ENCODE measurements around the gene ATP8B1.
"Not testable (repeated sequence)": the region's sequence is repeated elsewhere in the genome, so short reads cannot be mapped to it uniquely, and the experiment has no call there.

Gene ATP8B1

DNA sequence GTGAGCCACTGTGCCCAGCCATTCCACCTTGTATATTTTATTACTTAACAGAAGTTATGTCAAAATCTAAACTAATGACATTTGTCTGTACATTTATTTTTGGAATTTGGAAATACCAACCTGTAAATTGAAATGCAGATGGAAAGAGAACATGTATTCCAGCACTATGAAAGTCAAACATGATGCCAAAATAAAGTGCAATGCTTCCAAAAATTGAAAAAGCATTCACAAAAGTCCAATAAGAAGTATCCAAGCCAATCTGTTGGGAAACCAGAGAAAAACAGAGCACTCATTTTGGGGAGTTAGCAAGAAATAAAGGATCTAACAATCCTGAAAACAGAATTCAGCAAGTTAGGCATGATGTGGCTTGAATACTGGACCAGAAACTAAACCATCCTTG, 151.2 kb downstream of the ATP8B1 start:
- no peak for DNase-seq

DNA sequence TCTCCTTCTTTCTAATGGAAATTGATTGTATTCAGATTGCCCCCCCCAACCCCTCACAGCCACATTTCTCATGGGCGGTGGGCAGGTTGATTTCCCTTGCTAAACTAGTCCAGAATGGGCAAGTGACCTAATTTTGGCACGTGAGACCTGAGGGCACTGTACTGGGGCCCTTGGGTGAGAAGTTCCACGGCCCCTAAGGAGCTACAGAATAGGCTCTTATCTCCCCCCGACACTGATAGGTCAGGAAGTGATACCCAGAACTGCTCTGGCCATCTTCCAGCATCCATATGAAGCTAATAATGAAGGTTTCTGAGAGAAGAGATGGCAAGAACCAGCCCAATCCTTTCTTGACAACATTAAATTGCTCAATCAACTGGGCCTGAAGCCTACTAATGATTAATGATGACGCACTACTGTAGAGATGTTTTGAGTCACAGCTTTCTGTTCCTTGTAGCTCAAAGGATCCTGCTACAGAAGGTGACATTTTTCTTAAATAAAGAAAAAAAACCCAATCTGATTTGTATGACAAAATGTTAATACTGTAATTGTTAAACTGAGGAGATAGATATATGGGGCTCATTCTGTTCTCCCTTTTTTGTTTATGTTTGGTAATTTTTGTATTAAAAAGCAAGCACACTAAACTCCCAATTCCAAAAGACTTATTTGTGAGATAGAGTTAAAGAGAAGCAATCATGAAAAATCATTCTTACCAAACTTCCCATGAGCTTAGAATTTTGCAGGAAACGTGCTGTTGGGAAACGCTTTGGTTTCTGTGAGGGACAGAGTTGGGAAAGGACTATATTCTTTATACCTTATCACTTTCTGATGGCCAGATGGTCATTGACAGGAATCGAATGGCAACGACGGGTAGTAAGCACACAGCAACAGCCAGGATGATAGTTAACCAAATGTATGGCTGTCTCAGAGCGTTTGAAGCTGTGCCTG, 153.3 kb downstream of the ATP8B1 start:
- no peak for DNase-seq

DNA sequence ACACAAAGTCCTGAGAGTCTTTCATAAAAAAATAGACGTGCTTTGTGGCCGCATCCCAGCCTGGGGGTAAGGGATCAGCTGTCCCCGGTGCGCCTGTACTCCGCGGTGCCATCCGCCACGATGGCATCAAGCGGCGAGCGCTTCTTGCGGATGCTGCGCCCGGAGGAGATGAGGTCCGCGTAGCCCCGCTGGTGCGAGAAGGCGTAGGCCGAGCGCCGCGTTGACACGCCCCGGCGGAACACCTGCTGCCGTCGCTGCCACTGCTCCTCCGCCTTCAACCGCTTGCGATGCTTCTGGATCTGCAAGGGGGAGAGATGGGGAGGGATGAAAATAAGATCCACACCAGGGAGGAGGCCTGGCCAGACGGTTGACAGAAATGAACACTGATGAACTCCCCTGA, 154.7 kb downstream of the ATP8B1 start:
- peak; percentile 43 for DNase-seq

DNA sequence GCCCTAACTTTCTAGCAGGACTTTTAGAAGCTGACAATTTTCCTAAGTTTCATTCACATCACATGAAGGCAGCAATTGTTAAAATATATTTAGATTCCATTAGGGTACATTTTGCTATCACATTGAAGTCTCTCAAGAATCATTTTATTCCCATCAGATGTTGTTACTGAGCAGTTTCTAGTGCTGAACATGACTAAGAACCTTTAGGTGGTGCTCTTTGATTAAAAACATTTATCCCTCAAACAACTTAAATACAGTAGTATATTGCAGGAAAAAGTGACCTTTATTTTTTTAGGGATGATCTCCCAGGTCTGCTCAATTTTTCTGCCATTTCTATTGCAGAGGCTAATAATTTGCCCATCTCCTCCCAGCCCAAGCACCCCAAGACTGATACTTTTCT, 158.6 kb downstream of the ATP8B1 start:
- DNase-seq: no peak

DNA sequence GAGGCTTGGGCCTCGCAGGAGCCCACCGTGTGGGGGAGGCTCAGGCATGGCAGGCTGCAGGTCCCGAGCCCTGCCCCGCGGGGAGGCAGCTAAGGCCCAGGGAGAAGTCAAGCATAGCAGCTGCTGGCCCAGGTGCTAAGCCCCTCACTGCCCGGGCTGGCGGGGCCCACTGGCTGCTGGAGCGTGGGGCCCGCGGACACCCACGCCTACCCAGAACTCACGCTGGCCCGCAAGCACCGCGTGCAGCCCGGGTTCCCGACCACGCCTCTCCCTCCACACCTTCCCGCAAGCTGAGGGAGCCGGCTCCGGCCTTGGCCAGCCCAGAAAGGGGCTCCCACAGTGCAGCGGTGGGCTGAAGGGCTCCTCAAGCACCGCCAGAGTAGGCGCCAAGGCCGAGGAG, 159.4 kb downstream of the ATP8B1 start:
- not testable (repeated sequence) for DNase-seq

DNA sequence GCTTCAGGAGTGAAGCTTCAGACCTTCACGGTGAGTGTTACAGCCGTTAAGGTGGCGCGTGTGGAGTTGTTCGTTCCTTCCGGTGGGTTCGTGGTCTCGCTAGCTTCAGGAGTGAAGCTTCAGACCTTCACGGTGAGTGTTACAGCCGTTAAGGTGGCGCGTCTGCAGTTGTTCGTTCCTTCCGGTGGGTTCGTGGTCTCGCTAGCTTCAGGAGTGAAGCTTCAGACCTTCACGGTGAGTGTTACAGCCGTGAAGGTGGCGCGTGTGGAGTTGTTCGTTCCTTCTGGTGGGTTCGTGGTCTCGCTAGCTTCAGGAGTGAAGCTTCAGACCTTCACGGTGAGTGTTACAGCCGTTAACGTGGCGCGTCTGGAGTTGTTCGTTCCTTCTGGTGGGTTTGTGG, 160.7 kb downstream of the ATP8B1 start:
- not testable (repeated sequence) for DNase-seq

DNA sequence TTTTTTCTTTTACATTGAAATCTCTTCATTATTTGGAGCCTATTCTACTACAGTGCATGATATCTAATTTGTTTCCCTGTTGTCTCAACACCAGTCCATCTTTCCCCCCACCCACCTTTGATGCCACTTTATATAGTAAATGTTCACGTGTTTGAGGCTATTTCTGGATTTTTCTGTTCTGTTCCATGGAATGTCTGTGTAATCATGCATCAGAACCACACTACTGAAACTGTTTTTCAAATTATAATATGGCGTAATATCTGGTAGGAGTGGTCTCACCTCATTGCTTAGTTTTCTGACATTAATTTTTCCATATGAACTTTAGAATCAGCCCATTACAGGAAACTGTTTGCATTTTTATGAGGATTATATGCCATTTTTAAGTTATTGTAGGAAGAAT, 162.4 kb downstream of the ATP8B1 start:
- DNase-seq: no peak

DNA sequence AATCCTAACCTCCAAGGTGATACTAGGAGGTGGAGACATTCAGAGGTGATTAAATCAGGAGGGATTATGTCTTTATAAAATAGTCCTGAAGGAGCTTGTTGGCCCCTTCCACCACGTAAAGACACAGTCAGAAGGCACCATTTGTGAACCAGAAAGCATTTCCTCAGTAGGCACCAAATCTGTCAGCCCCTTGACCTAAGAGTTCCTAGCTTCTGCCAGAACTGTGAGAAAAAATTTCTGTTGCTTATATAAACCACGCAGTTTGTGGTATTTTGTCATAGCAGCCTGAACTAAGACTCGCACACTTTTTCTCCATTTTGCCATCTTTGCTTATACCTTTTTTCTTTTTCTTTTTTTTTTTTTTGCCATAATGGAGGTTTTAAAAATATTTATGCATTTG, 162.9 kb downstream of the ATP8B1 start:
- DNase-seq: no peak

DNA sequence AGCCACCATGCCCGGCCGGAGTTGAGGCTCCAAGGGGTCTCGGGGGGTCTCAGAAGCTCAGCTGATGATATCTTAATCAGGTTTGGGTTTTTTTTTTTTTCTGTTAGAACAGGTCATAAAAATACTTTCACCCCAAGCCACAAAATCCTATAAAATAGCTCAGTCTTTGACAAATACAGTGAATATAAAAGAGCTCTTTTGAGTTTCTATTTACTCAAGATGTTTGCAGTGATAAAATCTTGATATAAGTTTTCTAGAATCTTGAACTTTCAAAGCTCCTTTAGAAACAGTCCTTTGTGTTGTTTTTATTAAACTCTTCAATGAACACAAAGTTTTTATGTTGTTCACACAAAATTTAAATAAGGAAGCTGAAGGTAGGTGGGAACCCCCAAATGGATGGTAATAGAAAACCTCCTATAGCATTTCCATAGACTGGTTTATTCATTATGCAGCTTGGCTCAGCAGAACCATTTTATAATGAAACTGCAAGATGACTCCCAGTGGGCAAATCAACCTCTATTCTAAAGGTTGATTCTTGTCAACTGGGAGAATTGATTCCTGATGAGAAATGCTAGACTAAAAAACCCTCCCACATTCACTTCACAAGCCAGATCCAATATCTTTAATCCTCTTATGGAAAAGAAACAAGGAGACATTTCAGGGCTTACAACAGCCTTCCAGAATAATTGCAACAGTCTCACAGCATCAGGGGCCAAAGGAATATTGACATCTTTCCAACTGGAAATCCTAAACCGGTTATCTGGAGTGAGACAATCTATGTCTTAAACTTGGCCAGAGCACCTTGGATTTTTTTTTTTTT, 167.9 kb downstream of the ATP8B1 start:
- DNase-seq: no peak

DNA sequence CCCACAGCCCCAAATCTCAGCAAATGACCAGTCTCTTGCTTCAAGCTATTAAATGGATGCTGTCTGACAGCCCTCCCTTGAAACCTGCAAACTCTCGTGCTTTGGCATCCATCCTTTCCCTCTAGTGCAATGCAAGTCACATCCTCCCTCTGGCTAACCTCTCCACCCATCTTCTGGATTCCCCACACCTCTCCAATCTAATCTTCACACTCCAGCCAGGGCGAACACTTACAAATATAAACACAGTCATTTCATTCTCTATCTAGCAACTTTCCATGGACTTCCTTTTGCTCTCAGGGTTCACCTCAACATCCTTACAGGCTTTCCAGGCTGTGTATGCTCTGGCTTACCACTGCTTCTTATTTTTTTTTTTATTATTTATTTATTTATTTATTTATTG, 171.4 kb downstream of the ATP8B1 start:
- DNase-seq: no peak

DNA sequence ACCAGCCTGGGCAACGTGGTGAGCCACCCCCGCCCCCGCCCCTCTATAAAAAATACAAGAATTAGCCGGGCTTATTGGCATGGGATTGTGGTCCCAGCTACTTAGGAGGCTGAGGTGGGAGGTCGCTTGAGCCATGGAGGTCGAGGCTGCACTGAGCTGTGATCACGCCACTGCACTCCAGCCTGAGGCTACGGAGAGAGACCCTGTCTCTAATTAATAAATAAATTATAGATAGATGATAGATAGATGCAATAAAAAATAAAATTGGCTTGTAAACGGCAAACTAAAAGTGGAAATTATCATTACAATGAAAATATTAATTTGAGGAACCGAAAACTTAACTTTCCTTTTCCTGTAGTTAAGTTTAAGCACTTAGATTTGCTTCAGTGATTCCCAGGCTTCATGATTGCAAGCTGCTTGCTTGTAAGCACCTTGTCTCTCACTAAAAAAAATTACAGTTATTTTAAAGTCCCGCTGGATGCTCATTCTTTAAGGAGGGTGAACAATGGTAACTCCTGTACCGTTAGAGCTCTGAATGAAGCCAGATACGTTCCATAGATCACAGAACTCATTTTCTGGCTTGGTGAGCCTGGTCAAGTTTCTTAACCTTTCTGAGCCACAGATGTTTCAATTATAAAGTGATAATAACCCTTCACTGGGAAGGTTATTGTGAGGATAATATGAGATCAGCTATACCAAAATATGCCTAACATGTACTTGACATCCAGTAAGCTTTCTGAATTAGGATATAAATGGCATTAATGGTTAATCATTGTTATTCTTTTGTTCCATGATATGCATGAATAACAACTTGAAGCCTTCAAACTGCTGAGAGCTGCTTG, 172.1 kb downstream of the ATP8B1 start:
- no peak for DNase-seq

DNA sequence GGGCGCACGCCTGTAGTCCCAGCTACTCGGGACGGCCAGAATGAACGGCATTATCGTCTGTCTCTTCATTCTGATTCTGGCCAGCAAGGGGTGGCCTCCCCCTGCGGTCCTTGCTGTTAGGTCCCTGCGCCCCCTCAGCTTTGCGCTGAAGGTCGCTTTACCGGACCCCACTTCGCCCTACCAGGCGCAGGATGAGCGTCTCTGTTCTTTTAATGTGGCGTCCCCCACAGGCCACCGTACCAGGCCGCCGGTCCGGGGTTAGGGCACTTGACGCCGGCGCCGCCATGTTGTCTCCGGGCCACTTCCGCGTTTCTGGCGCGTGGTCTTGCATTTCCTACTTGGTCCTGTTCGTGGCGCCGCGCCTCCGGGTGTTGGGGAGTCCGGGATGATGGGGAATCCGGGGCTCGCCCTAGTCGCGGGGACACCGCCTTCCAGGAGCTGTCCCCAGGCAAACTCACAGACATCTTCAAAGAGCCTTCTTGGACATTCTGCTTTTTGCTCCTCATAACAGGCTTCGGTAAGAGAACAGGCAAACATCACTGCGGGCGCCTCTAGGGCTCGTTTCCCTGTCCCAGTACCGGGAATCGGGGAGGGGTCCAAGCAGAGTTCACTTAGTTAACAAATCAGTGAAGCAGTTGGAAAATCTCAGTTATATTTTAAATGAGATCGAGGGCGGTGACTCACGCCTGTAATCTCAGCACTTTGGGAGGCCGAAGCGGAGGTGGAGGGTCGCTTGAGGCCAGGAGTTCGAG, 172.9 kb downstream of the ATP8B1 start:
- peak; percentile 98 for DNase-seq

DNA sequence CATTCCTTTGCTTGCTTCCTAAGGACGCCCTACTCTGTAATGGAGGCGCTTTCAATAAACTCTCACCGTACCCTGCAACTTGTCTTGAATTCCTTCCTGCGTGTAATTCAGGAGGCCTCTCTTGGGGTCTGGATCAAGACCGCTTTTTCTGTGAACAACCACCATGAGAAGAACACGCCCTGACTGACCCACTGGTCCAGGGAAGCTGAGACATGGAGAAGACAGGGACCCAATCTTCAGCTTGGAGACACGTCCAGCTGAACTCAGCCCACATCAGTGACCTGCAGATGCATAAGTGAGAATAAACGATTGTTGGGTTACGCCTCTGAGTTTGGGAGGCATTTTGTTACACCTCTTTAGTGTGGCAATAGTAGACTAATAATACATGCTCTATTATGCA, 173.7 kb downstream of the ATP8B1 start:
- no peak for DNase-seq

DNA sequence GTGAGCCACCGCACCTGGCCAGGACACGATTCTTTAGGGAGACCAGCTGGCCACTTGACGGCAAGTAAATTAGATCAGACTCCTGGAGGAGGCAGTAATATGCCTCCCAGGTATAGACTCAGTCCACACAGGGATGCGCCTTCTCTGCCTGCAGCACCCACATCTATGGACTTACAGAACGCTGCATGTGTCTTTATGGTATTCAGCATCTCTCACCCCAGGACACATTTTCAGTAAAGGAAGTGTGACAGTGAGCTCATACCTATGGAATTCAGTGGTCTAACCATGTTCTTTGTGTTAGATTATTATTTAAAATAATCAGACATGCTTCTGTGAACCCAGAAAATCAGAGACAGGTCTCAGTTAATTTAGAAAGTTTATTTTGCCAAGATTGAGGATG, 175.6 kb downstream of the ATP8B1 start:
- DNase-seq: no peak

DNA sequence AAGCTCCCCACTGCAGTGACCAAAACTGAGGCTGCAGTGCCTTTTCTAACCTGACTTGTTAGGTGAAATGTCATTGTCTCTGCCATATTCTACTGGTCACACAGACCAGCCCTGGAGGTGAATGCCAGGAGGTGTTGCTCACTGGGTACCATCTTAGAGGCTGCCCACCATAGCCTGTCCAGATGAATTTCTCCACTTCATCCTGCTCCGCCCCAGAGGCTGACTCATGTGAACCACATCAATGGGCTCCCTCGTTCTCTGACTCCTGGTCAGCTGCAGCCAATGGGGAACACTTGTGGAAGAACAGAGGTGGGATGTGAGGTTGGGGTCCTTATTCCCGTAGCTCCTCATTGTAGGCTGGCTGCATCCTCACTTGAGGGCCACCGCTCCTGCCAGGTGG, 178.1 kb downstream of the ATP8B1 start:
- no peak for DNase-seq

DNA sequence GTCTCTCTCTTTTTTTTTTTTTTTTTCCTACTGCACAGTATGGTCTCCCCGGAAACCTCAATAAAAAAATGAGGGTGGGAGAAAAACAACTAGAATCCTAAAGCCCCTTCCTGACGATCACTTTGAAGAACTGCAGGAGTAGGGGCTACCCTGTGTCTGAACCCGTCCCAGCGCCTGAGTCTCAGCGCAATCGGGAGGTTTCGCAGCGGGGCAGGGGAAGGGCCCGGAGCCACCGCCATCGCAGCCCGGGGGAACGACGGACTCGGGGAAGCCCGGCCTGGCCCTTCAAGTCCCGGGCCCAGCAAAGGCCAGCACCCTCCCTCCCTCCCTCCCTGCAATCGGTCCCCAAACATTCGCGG, 181.9 kb downstream of the ATP8B1 start:
- DNase-seq: no peak

DNA sequence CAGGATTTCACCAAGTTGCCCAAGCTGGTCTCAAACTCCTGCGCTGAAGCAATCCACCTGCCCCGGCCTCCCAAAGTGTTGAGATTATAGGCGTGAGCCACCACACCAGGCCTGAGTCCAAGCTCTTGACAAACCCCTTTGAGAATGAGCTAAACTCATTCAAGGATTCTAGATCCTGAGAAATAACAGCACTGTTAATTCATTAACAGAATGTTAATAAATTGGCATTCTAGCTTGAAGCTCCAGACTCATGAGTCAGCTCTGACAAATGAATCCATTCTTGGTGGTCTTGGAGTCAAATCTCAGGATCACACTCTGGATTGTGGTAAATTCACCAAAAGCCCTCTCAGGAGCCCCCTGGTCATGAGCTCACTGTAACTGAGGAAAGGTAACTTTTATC, 183.2 kb downstream of the ATP8B1 start:
- DNase-seq: no peak

DNA sequence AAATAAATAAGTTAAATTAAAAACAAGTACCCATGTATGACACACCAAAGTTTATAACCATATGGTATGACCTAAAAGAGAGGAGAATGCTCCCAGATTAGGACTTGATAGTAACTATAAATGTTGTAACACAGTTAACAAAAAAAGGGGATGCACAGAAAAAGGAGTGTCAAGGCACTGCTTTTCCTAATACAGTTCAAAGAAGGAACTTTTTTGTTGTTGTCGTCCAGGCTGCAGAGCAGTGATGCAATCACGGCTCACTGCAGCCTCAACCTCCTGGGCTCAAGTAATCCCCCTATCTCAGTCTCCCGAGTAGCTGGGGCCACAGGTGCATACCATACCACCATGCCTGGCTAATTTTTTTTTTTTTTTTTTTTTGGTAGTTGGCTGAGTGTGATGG, 184.2 kb downstream of the ATP8B1 start:
- DNase-seq: no peak

DNA sequence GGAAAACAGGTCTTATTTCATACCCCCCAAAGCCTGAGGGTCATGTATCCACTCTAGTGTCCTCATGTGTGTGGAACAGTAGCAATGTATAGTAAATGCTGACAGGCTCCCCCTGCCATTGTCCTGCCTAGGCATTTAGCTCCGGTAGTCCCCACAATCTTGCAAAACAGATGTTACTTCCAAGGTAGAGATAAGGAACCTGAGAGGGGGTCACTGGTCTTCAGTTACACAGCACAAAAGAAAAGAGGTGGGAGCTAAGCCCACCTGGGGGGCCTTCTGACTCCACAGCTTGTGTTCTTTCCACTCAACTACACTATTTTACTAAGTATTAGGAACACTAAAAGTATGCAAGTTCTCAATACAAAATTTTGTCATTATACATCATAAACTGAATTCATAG, 199.2 kb downstream of the ATP8B1 start:
- DNase-seq: no peak

Data from retina (tissue), 1 donor.